Measurements from ENCODE around the gene MYOZ3.

DNA sequence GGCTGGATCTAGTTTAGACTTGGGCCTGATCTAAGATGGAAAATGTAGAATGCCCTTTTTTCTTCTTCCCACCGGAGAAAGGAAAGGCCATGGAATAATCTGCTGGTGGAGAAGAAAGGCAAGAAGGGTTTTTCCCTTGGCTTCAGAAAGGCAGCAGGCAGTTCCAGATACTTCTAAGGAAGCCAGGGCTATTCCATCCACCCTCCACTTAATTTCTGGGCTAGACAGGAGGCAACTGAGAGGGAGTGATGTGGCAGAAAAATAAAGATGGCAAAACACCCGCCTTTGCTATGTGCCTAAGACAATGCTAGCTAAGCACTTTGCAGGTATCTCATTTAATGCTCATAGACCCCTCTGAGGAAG is 9.9 kb downstream of the MYOZ3 start:
- TF ChIP-seq EZH2 (IDR thresholded peaks at IDR 0.05; ENCODE audit: borderline replicate concordance, low read depth, low read length, severe bottlenecking): no peak
- TF ChIP-seq, protein P1, sequence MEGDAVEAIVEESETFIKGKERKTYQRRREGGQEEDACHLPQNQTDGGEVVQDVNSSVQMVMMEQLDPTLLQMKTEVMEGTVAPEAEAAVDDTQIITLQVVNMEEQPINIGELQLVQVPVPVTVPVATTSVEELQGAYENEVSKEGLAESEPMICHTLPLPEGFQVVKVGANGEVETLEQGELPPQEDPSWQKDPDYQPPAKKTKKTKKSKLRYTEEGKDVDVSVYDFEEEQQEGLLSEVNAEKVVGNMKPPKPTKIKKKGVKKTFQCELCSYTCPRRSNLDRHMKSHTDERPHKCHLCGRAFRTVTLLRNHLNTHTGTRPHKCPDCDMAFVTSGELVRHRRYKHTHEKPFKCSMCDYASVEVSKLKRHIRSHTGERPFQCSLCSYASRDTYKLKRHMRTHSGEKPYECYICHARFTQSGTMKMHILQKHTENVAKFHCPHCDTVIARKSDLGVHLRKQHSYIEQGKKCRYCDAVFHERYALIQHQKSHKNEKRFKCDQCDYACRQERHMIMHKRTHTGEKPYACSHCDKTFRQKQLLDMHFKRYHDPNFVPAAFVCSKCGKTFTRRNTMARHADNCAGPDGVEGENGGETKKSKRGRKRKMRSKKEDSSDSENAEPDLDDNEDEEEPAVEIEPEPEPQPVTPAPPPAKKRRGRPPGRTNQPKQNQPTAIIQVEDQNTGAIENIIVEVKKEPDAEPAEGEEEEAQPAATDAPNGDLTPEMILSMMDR (IDR thresholded peaks at IDR 0.05; ENCODE audit: borderline replicate concordance, extremely low read depth, low read length, poor library complexity, severe bottlenecking): no peak

All from DND-41 (cell line).